Activated CD8-positive, alpha-beta memory T cell treated with anti-CD3 and anti-CD28 coated beads, Interleukin-2, amount 50 U/mL, for 1 hour (primary cell): ENCODE data around the gene BLM.
"Not testable (repeated sequence)": the region's sequence is repeated elsewhere in the genome, so short reads cannot be mapped to it uniquely, and the experiment has no call there.

Experiments used
- DNase-seq: peaks from one replicate; pipeline ENCODE4 v3.0.0-alpha.2; 2020; ENCODE audit errors: extremely low read depth

Gene BLM

DNA sequence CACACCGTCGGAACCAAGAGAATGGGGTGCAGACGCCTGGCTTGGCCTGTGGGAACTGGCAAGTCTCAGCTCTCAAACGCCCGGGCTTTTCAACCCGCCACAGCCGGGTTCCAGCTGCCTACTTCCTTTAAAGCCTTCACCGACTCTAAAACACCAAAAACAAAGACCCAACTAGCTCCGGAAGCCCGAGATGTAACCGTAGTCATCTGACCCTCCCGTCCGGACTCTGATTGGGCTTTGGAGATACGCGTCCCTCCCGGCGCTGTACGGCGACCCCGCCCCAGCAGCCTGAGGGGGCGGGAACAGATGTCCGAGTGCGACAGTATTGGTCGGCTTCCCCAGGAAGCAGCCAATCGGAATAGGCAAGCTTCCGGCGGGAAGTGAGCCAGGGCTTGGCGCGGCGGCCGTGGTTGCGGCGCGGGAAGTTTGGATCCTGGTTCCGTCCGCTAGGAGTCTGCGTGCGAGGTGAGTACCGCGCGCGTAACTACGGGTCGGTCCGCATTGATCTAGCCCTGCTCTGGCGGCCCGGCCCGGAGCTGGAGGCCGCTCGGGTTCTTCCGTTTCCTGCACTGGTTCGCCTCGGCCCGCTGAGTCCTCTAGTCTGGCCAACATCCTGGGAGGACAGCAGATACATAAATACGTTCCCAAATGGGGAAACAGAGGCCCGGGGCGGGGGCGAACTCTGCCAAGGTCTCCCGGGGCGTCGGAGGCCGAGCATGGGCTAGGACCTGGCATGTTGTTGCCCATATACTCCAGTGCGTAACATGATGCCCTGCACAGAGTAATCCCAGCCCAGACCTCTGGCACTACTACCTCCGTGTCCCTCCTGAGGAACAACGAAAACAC lies at the start of gene BLM:
Gene BLM, plus strand, starts transcription at position 371 of the 846 bp plus-strand sequence. CDS start 30,047 bp downstream, outside the sequence.
- DNase-seq = peak; percentile 78

DNA sequence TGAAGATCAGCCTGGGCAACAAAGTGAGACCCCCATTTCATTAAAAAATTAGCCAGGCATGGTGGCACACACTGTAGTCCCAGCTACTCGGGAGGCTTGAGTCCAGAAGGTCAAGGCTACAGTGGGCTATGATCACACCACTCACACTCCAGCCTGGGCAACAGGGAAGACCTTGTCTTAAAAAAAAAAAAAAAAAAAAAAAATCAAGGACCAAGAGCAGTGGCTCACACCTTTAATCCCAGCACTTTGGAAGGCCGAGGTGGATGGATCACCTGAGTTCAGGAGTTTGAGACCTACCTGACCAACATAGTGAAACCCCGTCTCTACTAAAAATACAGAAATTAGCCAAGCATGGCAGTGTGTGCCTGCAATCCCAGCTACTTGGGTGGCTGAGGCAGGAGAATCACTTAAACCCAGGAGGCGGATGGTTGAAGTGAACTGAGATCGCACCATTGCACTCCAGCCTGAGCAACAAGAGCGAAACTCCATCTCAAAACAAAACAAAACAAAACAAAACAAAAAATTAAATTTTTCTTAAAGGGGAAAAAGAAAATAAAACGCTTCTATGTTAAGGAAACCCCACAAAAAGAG lies 49.3 kb upstream of the BLM start:
- not testable (repeated sequence) for DNase-seq

DNA sequence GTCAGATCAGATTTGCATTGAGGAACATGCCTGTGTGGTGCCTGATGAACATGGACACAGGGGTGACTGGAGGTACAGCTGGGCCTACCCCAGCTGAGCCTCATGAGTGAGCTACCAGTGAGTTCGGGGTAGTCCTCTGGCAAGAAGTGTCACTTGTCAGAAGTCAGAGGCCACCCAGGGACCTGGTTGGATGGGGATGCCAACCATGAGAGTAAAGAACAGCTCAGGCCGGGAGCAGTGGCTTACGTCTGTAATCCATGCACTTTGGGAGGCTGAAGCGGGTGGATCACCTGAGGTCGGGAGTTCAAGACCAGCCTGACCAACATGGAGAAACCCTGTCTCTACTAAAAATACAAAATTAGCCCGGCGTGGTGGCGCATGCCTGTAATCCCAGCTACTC lies 46.5 kb upstream of the BLM start:
- DNase-seq = not testable (repeated sequence)

DNA sequence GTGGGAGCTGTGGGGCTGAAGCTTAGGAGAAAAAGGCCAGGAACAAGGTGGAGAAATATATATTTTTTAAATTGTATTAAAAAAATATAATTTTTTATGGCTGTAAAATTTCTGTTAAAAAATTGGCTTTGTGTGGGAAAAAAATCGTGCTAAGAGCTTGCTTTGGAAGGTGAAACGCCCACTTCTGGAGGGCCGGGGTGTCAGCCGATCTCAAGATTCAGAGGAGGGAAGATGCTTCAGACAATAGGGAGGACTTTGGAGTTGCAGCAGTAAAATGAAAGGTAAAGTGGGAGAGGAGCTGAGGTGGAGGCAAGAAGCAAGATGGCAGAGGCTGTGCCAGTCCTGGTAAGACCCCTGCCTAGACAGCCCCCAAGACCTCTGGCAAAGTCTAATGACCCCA lies 45.9 kb upstream of the BLM start:
- DNase-seq = no peak

DNA sequence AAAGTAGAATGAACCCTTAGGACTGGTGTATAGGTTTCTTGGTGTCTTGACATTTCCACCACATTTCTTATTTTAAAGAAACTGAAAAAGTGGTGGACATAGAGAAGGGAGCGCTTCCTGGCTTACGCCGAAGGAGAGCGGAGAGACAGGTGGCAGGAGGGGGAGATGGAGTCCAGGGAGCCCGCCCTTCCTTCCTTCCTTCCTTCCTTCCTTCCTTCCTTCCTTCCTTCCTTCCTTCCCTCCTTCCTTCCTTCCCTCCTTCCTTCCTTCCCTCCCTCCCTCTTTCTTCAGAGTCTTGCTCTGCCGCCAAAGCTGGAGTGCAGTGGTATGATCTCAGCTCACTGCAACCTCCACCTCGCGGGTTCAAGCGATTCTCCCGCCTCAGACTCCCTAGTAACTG lies 43.8 kb upstream of the BLM start:
- not testable (repeated sequence) for DNase-seq

DNA sequence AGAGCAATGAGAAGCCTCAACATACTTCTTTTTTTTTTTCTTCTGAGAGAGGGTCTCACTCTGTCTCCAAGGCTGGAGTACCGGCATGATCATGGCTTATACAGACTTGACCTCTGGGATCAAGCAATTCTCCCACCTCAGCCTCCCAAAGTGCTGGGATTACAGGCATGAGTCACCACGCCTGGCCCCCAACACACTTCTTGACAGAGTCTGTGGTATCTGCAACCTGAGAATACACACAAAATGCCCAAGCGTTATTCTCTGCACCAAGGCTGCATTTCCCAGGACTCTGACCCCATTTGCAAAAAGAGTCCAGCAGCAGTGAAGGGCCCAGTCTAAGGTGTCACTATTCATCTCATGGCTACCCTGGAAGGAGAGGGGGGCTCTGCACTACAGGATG lies 42.7 kb upstream of the BLM start:
- DNase-seq = no peak

DNA sequence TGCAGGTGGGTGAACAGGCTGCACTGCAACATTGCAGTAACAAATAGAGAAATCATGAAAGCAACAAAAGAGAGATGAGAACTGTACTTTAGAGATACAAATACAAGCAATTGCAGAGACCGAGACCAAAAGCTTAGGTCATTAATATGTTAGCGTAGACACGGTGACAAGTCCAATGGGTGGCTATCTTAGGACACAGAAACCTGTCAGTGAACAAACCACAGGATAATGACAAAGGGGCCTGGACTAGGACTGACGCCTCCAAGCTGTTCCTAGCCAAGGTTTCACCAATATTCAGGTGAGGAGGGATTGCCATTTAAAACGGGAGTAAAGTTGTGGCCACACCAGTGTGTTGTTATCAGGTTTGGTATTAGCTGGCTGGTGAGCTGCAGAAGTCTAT lies 41.7 kb upstream of the BLM start:
- DNase-seq = no peak

DNA sequence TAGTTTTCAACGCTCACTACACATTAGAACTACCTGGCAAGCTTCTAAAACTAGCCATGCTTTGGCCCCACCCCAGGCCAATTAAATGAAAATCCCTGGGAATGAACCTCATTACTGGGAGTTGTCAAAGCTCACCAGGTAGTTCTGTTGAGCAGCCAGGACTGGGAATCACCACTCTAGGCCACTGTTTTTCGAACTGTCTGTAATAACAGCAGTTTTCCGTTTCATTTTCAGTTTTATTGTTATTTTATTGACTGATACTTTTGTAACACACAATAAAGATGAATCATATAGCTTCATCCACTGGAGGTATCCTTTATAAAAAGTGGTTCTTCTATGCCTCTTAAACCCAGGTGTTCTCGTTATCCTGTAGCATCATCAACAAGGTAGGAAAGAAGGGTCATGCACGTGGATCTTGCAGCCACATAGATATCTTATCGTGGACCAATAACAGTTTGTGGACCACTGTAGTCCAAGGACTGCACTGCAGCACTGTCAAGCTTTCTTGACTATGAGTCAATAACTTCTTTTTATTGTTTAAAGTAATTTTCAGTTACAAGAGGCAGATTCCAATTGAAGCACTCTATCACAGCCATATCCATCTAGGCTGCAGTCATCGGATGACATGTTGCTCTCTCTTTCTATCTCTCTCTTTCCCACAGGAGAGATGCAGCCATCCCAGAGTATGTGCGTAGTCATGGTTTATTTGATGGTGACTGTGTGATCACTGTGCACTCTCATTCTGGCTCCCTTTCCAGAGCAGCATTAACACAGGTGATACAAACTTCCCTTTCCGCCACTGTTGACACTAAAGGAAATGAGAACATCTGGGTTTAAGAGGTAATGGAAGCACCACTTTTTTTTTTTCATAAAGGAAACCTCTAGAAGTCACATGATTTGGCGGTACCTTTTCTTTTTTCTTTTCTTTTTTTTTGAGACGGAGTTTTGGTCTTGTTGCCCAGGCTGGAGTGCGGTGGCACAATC lies 39.0 kb upstream of the BLM start:
- no peak for DNase-seq

DNA sequence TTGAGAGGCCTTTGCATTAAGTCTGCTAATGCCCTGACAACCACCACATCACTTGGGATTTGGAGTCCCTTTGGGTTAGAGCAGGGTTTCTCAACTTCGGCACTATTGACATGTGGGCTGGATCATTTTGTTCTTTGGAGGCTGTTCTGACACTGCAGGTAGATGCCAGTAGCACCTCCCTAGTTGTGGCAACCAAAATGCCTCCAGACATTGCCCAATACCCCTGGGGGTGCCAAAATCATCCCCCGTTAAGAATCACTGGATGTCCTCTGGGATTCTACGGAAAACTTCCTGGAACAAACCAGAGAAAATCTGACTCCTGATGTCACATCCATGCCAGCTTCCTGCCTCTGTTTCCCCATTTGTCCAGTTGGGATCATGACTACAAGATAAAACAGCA lies 37.2 kb upstream of the BLM start:
- DNase-seq = no peak

DNA sequence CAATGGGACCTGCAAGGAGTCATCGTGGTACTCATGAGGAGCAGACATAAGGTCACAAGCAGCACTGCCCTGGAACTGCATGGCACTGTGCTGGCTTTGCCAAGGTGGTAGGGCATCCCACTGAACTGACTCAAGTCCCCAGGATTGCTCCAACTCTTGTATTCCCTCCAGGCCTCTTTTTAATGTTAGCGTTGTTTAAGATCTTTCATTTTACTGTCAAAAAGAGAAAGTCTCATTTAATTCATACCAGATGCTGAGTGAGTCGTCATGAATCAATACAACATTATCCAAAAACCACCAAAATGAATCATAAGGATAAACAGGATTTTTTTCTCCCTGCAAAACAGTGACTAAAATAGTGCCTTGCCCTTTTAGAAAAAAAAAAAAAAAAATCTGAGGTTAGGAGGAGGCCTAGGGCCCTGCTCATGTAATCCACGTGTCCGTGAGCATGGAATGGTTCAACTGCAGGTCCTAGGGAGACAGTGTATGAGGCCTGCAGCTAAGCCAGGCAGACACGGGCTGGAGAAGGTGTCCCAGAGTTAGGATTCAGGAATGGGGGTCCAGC lies 36.7 kb upstream of the BLM start:
- DNase-seq = no peak

DNA sequence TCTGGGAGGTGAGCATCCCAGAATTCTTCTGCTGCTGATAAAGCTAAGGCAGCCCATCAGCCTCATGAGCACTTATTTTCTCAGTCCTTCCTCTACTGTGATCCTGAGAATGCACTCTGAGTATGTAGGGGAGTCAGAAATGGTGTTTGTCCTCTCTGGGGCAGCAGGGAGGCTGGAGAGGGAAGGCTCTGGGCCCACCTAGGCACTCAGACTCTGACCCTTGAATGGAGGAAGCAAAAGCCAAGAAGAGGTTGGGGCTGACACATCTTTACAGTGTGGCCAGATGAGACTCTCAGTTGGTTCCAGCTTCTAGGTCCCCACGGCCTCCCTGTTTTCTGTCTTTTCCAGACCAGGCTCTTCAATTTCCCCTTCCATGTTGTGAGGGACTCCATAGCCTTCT lies 36.1 kb upstream of the BLM start:
- DNase-seq = no peak

DNA sequence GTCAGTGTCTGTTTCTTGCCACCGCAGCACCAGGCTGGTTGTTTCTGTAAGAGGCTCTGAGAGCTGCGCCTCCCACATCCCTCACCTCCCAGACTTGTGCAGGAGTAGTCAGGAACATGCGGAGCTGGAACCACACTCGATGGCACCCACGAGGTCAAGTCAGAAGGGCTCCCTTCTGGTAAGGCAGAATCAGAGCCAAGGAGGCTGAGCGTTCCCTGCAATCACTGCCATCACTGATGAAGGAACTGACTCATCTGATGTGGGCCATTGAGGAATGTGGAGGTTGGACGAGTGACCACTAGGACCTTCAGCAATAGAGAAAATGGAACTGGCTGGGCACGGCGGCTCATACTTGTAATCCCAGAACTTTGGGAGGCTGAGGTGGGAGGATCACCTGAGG lies 35.7 kb upstream of the BLM start:
- no peak for DNase-seq

DNA sequence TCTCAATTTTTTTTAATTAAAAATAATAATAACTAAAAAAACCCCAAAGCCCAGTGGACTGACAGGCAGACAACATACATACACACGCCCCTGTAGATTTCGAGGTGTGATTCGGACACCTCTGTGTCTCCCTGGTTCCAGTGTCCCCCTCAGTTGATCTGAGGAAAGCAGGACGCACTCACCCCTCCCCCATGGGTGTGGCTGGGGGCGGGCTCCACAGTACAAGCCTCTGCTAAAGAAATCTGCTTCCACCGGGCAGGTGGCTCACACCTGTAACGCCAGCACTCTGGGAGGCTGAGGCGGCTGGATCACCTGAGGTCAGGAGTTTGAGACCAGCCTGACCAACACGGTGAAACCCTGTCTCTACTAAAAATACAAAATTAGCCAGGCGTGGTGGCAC lies 33.8 kb upstream of the BLM start:
- DNase-seq = no peak

DNA sequence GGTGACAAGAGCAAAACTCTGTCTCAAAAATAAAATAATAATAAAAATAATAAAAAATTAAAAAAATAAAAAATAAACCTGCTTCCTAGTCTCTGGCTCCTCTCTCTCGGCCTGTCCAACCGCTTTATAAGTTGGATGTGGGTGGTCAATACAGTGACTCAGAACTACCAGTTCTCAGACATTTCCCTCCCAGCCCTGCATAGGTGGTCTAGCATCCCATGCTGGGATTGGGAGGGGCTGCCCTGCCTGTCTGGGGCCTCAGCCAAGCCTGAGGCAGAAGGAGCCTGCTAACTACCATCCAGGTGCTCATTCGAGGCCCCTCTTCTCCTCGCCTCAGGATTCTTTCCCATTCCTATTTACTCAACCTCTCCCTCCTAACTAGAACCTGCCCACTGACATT lies 33.3 kb upstream of the BLM start:
- DNase-seq = no peak

DNA sequence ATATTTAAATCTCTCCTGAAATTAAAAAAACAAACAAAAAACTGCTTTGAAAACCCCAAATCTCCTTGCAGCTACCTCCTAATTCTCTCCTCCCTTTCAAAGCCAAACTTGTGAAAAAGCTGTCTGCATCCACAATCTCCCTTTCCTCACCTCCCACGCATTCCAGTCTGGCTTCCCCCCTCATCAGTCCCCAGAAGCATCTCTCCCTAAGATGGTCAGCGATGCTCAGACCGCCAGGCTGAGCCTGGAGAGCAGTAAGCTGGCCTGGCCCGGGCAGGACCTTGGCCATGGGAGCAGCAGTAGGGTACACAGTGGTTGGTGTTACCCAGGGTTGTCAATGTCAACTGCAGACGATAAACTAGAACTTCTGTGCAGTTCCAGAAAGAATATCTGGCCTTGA lies 32.9 kb upstream of the BLM start:
- DNase-seq = no peak

DNA sequence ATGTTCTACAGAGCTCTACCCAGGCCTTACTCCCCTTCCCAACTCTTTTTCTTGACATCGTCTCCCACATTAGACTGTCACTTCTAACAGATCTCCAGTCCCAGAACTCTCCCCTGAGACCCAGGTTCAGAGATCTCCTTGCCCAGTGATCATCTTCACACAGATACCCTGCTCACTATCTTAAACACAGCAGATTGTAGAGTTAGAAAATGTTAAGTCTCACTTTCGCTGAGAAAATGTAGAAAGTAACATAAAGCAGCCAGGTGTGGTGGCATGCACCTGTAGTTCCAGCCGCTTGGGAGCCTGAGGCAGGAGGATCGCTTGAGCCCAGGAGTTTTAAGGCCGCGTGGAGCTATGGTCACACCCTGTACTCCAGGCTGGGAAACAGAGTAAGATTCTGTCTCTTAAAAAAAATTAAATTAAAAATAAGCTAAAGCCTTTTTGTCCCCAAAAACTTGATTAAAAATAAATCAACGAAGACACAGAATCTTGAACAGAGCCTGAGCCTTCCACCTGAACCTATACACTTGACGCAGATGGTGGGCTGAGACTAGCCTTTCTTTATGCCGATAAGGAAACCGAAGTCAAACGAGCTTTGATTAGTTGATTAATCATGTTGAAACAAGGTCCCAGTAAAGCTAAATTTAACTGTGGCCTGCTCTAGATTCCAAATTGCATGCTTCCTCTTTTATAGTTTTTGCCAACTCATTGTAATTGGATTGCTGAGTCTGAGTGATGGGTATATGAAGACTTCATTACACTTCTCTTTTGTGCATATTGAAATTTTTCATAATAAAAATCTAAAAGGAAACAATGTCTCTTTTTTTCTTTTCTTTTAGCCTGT lies 31.3 kb upstream of the BLM start:
- no peak for DNase-seq

DNA sequence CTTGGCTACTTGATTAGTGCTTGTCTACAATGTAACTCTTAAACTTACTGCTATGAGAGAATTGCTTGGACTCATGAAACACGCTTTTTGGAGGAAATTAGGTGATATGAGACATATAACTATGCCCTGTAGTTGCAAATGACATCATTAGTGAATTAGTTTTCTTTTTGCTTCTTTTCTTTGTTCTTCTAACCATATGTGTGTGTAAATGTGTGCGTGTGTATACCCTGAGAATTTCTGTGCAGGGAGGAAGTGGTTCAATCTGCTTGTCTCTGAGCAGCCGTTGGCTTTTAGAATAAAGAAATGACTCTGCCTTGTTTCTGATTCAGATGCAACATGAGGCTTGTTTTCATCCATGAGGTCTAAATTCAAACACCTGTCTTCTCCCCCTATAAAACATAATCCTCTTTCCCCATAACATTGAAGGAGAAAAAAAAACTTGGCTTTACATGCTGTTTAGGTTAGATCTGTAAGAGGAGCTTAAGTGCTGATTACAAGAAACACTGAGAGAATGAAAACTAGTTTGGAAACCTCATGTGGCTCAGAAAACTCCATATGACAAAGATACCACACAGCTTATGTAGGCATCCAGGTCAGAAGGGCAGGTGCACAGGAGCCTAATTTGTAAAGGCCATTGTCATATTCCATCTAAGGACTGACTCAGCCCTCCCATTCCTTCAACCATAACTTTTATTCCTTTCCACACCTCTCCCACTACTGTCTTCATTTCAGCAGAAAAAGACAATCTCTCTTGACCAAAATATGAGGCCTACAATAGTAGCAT lies 30.5 kb upstream of the BLM start:
- no peak for DNase-seq

DNA sequence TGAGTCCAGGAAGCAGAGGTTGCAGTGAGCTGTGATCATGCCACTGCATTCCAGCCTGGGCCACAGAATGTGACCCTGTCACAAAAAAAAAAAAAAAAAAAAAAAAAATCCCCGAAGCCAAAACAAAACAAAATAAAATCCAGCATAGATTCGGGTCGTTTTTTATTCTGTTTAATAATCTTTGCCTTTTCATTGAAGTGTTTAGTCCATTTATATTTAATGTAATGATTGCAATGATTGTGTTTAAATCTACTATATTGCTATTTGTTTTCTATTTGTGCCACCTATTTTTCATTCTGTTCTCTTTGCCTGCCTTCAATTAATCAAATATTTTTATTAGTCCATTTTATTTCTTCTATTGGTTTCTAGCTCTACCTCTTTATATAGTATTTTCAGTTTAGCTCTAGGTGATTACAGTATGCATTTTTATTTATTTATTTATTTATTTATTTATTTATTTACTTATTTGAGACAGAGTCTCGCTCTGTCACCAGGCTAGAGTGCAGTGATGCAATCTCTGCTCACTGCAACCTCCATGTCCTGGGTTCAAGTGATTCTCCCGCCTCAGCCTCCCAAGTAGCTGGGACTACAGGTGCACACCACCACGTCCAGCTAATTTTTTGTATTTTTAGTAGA lies 27.7 kb upstream of the BLM start:
- DNase-seq = not testable (repeated sequence)

DNA sequence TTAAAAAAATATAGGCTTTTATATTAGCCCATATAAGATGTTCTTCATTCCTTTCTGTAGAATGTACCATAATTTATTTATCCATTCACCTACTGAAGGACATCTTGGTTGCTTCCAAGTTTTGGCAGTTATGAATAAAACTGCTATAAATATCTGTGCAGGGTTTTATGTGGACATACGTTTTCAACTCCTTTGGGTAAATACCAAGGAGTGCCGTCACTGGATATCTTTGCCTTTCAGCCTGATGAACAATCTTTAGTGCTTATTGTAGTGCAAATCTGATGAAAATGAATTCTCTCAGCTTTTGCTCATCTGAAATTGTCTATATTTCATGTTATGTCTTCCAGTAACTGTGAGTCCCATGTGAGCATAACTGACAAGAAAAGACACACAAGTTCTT lies 26.6 kb upstream of the BLM start:
- no peak for DNase-seq

DNA sequence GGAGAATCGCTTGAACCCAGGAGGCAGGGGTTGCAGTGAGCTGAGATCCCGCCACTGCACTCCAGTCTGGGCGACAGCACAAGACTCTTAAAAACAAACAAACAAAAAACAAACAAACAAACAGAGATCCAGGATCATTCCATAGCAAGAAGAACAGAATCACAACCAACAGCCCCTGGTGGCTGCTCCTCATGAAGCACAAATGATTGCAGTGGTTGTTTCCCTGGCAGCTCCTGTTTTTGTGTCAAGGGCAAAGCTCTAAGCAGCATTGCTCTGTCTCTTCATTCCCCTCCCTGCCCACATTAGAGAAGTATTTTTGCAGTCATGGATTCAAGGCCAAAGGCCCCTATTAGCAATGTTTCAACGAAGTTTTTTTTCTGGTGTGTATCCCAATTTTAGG lies 25.8 kb upstream of the BLM start:
- no peak for DNase-seq
